Sigmoid colon (tissue), 7 donors: ENCODE results near the gene SRD5A1. TPM values are rescaled to one million over a fixed set of nuclear protein-coding genes. Genes with fewer than 3 reads are reported as not detected.

Experiments used
- DNase-seq: peaks from one replicate; pipeline ENCODE4 v3.0.0-alpha.2; 2019
- H3K27ac ChIP-seq, 4 donors: fragments of 200-600 bp; sonication (generic); one replicate each; pipeline ENCODE4 v1.5.1; 2016 to 2019; ENCODE audit warnings: mild to moderate bottlenecking in 1 of 4
- H3K27me3 ChIP-seq, 3 donors: fragments of 200-600 bp; sonication (generic); one replicate each; pipeline ENCODE4 v1.5.1; 2019; ENCODE audit warnings: mild to moderate bottlenecking in 1 of 3
- H3K36me3 ChIP-seq, 4 donors: fragments of 200-600 bp; sonication (generic); one replicate each; pipeline ENCODE4 v1.5.1; 2016 to 2019
- H3K4me1 ChIP-seq, 4 donors: fragments of 200-600 bp; sonication (generic); one replicate each; pipeline ENCODE4 v1.5.1; 2017 to 2019
- H3K4me3 ChIP-seq, 4 donors: fragments of 200-600 bp; sonication (generic); one replicate each; pipeline ENCODE4 v1.5.1; 2017 to 2019; ENCODE audit warnings: mild to moderate bottlenecking in 2 of 4, moderate library complexity in 1 of 4
- H3K9me3 ChIP-seq, 4 donors: fragments of 200-600 bp in 3 of 4; sonication (generic) in 3 of 4; one replicate each; pipeline versions ENCODE4 v1.5.1 to v1.6.1; 2013 to 2019
- EP300 ChIP-seq, 4 donors: sonication (generic); formaldehyde crosslinking; IDR thresholded peaks; one replicate each; pipeline ENCODE4 v1.6.1; 2017; ENCODE audit warnings: antibody characterized with exemption in 4 of 4
- POLR2A ChIP-seq, 2 donors: fragments of 450-650 bp; IDR thresholded peaks; one replicate each; pipeline ENCODE4 v1.6.1; 2016; ENCODE audit warnings: antibody characterized with exemption in 2 of 2, mild to moderate bottlenecking in 2 of 2, moderate library complexity in 2 of 2
- POLR2AphosphoS5 ChIP-seq, 4 donors: sonication (generic); formaldehyde crosslinking; IDR thresholded peaks; one replicate each; pipeline ENCODE4 v1.6.1; 2017; ENCODE audit warnings: antibody characterized with exemption in 4 of 4
- WGBS, 2 donors: extraction: QIAGEN DNeasy Blood & Tissue Kit; methylation state at CpG; one replicate each; pipeline ENCODE4 v1.1.7; 2013; 5-methylcytosine and 5-hydroxymethylcytosine counted together
- intact Hi-C: fragments of 100-400 bp; cut with DNase I; formaldehyde crosslinking; loops from one replicate; pipeline ENCODE4 v1.15.1; 2023
- polyA plus RNA-seq, 3 donors: library from polyadenylated mRNA; stranded (reverse); fragments of 200-250 nt; gene quantifications; one replicate each; pipeline ENCODE4 v1.2.3, GENCODE V29; 2013
- total RNA-seq, 4 donors: library from RNA; depleted of rRNA; stranded (reverse); fragments of >200 nt; gene quantifications; one replicate each; pipeline ENCODE4 v1.1.0, GENCODE V29; 2016
- TF ChIP-seq, protein P1 (sequence below), 4 experiments: fragments of 450-650 bp in 3 of 4; fragments of 200-600 bp in 1 of 4; IDR thresholded peaks; one replicate each; pipeline ENCODE4 v1.5.1; 2016 to 2019; ENCODE audit warnings: antibody characterized with exemption in 4 of 4, mild to moderate bottlenecking in 3 of 4, moderate library complexity in 2 of 4
- donor health status: healthy with polysubstance abuse.
- donor health status: Bipolar disorder and iron deficiency.
- donor health status: healthy.

SRD5A1 gene
- total and polyA plus RNA-seq, 7 donors, result 3.1 to 10.7 (median 5.7) TPM

- peaks cover 0 to 95% (median 68%) of the 10 kb centered on the region in 4 donors for H3K4me1 ChIP-seq
Measured at GRCh38 chr5:6723122-6723815, 90.0 kb downstream of the SRD5A1 start.

GRCh38 chr5:6723816-6724300, 90.6 kb downstream of the SRD5A1 start:
- 91 to 96% methylated on average over 12 of the region's 12 CpGs for WGBS, 2 donors
- DNase-seq, result no peak
- H3K9me3 ChIP-seq, result no peaks in the 10 kb centered on the region
- H3K27me3 ChIP-seq, result no peaks in the 10 kb centered on the region
- peaks cover 0 to 95% (median 63%) of the 10 kb centered on the region in 4 donors for H3K4me1 ChIP-seq
- no peaks in the 10 kb centered on the region for H3K36me3 ChIP-seq
- H3K4me3 ChIP-seq, result no peak overlapping the region
- H3K27ac ChIP-seq, result no peak overlapping the region
- intact Hi-C loops, result no loop called here
- TF ChIP-seq POLR2AphosphoS5 (IDR thresholded peaks at IDR 0.05), result no peak
- TF ChIP-seq, protein P1, sequence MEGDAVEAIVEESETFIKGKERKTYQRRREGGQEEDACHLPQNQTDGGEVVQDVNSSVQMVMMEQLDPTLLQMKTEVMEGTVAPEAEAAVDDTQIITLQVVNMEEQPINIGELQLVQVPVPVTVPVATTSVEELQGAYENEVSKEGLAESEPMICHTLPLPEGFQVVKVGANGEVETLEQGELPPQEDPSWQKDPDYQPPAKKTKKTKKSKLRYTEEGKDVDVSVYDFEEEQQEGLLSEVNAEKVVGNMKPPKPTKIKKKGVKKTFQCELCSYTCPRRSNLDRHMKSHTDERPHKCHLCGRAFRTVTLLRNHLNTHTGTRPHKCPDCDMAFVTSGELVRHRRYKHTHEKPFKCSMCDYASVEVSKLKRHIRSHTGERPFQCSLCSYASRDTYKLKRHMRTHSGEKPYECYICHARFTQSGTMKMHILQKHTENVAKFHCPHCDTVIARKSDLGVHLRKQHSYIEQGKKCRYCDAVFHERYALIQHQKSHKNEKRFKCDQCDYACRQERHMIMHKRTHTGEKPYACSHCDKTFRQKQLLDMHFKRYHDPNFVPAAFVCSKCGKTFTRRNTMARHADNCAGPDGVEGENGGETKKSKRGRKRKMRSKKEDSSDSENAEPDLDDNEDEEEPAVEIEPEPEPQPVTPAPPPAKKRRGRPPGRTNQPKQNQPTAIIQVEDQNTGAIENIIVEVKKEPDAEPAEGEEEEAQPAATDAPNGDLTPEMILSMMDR (IDR thresholded peaks at IDR 0.05), result no peak
- TF ChIP-seq POLR2A (IDR thresholded peaks at IDR 0.05), result no peak
- TF ChIP-seq EP300 (IDR thresholded peaks at IDR 0.05), result no peak

More at GRCh38 chr5:6723122-6723815, 90.0 kb downstream of the SRD5A1 start:
- Histone ChIP-seq H3K4me3 (no peak overlapping the region), H3K27me3 (no peaks in the 10 kb centered on the region), H3K36me3 (no peaks in the 10 kb centered on the region), H3K27ac (peak overlapping the region in 1 of 4 donors; percentile 69), H3K9me3 (no peaks in the 10 kb centered on the region)
- WGBS, 2 donors, result 72 to 76% methylated on average over 14 of the region's 14 CpGs
- intact Hi-C loops, result no loop called here
- no peak for DNase-seq
- TF ChIP-seq POLR2A (IDR thresholded peaks at IDR 0.05) (no peak), POLR2AphosphoS5 (IDR thresholded peaks at IDR 0.05) (no peak), EP300 (IDR thresholded peaks at IDR 0.05) (no peak)
- TF ChIP-seq, protein P1 (IDR thresholded peaks at IDR 0.05), result no peak

Other genes with a start within 250 kb of the SRD5A1 start
- gene UBE2QL1, start 184.6 kb upstream of the SRD5A1 start, total RNA-seq, result 1 to 10 TPM; 3.6 to 5.5 (median 5.0) TPM
- under 1 TPM; under 0.01 to 0.23 (median 0.22) TPM for gene UBE2QL1, start 184.6 kb upstream of the SRD5A1 start, polyA plus RNA-seq
- 10 to 100 TPM; 29.3 to 45.4 (median 31.2) TPM for gene NSUN2, start 396 bp upstream of the SRD5A1 start, total RNA-seq
- 10 to 100 TPM; 31.2 to 54.4 (median 32.8) TPM for gene NSUN2, start 396 bp upstream of the SRD5A1 start, polyA plus RNA-seq
- 10 to 100 TPM; 14.6 to 27.4 (median 18.7) TPM for gene TENT4A, start 80.0 kb downstream of the SRD5A1 start, total RNA-seq
- 10 to 100 TPM in 1 of 3 donors, 1 to 10 TPM in 2; 3.0 to 12.5 (median 3.2) TPM for gene TENT4A, start 80.0 kb downstream of the SRD5A1 start, polyA plus RNA-seq